Measurements from ENCODE around the gene NEU1. TPM values are rescaled to one million over a fixed set of nuclear protein-coding genes. Genes with fewer than 3 reads are reported as not detected.
"Not testable (repeated sequence)": the region's sequence is repeated elsewhere in the genome, so short reads cannot be mapped to it uniquely, and the experiment has no call there.

The NEU1 gene
- polyA plus RNA-seq, 1 experiment: 39.0 TPM

GRCh38 chr6:31821301-31822035 is 41.2 kb downstream of the NEU1 start:
- Histone ChIP-seq H3K27ac (ENCODE audit: low read depth, low read length) (peak overlapping the region; percentile 91), H3K4me3 (ENCODE audit: low read depth, low read length) (peak overlapping the region; percentile 67), H3K9me3 (ENCODE audit: control insufficient read depth, insufficient read depth, low read length) (no peaks in the 10 kb centered on the region; the same call in 1 of the 2 replicates), H3K27me3 (ENCODE audit: control insufficient read depth, insufficient read depth, low read length) (no peaks in the 10 kb centered on the region)
- CTCF ChIA-PET: interaction anchor here (0.8 kb wide), 1 partner anchor 8 kb away, joined by 6 read pairs; no protein-coding TSS in a partner anchor
- no peak for DNase-seq (ENCODE audit: low read depth, low spot score)
- POLR2A ChIA-PET: interaction anchor here (0.9 to 1.7 kb wide), 3 partner anchors 15 to 55 kb away, joined by 3 to 7 read pairs (median 6); partner anchors contain the start of genes LSM2 and VARS1
- TF ChIP-seq, protein P1, sequence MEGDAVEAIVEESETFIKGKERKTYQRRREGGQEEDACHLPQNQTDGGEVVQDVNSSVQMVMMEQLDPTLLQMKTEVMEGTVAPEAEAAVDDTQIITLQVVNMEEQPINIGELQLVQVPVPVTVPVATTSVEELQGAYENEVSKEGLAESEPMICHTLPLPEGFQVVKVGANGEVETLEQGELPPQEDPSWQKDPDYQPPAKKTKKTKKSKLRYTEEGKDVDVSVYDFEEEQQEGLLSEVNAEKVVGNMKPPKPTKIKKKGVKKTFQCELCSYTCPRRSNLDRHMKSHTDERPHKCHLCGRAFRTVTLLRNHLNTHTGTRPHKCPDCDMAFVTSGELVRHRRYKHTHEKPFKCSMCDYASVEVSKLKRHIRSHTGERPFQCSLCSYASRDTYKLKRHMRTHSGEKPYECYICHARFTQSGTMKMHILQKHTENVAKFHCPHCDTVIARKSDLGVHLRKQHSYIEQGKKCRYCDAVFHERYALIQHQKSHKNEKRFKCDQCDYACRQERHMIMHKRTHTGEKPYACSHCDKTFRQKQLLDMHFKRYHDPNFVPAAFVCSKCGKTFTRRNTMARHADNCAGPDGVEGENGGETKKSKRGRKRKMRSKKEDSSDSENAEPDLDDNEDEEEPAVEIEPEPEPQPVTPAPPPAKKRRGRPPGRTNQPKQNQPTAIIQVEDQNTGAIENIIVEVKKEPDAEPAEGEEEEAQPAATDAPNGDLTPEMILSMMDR (IDR thresholded peaks at IDR 0.05; ENCODE audit: low read depth, low read length): no peak

- H3K9me3 ChIP-seq (ENCODE audit: control insufficient read depth, insufficient read depth, low read length); H3K27ac ChIP-seq (ENCODE audit: low read depth, low read length); POLR2A ChIA-PET; DNase-seq (ENCODE audit: low read depth, low spot score); H3K4me3 ChIP-seq (ENCODE audit: low read depth, low read length); H3K27me3 ChIP-seq (ENCODE audit: control insufficient read depth, insufficient read depth, low read length): not testable (repeated sequence)
- CTCF ChIA-PET: interaction anchor here (0.6 to 0.8 kb wide), 2 partner anchors 9 kb away, joined by 6 to 7 read pairs; no protein-coding TSS in a partner anchor
Measured at GRCh38 chr6:31820399-31820798, 42.2 kb downstream of the NEU1 start.

- Histone ChIP-seq H3K27me3 (ENCODE audit: control insufficient read depth, insufficient read depth, low read length) (no peaks in the 10 kb centered on the region), H3K4me3 (ENCODE audit: low read depth, low read length) (no peak overlapping the region), H3K27ac (ENCODE audit: low read depth, low read length) (no peak overlapping the region), H3K9me3 (ENCODE audit: control insufficient read depth, insufficient read depth, low read length) (no peaks in the 10 kb centered on the region; the same call in 1 of the 2 replicates)
- POLR2A ChIA-PET: no interaction called here
- TF ChIP-seq, protein P1 (IDR thresholded peaks at IDR 0.05; ENCODE audit: low read depth, low read length): no peak
- DNase-seq (ENCODE audit: low read depth, low spot score): no peak
- CTCF ChIA-PET: interaction anchor here (0.6 kb wide), 1 partner anchor 10 kb away, joined by 7 read pairs; no protein-coding TSS in a partner anchor
Measured at GRCh38 chr6:31819871-31820299, 42.7 kb downstream of the NEU1 start.

DNA sequence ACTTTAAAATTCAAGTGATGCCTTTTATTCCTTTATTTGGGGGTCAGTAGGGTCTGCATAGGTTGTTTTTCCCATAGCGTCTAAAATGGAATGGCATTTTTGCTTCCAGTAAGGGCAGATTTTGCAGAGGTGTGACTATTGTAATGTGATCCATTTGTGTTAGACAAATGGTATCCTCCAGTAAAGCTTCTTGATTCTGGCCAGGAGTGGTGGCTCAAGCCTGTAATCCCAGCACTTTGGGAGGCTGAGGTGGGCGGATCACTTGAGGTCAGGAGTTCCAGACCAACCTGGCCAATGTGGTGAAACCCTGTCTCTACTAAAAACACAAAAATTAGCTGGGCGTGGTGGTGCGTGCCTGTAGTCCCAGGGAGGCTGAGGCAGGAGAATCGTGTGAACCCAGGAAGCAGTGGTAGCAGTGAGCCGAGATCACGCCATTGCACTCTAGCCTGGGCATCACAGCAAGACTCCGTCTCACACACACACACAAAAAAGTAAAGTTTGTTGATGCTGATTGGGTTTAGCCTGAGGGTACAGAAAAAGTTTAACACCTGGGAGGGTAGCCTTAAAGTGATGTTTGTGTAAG is 44.6 kb downstream of the NEU1 start:
- POLR2A ChIA-PET: interaction anchor here (0.8 to 1.1 kb wide), 2 partner anchors 9 to 11 kb away, joined by 3 read pairs; partner anchors contain the start of genes HSPA1B and LSM2
- H3K9me3 ChIP-seq (ENCODE audit: control insufficient read depth, insufficient read depth, low read length); CTCF ChIA-PET; H3K27me3 ChIP-seq (ENCODE audit: control insufficient read depth, insufficient read depth, low read length); DNase-seq (ENCODE audit: low read depth, low spot score); H3K27ac ChIP-seq (ENCODE audit: low read depth, low read length): not testable (repeated sequence)
- peak overlapping the region; percentile 57 for H3K4me3 ChIP-seq (ENCODE audit: low read depth, low read length)

GRCh38 chr6:31817133-31817928 is 45.3 kb downstream of the NEU1 start:
- DNase-seq (ENCODE audit: low read depth, low spot score); CTCF ChIA-PET; H3K9me3 ChIP-seq (ENCODE audit: control insufficient read depth, insufficient read depth, low read length); H3K27me3 ChIP-seq (ENCODE audit: control insufficient read depth, insufficient read depth, low read length); H3K27ac ChIP-seq (ENCODE audit: low read depth, low read length): not testable (repeated sequence)
- POLR2A ChIA-PET: interaction anchor here (1.1 kb wide), 1 partner anchor 10 kb away, joined by 3 read pairs; the partner anchor contains the start of gene LSM2
- peak overlapping the region; percentile 57 for H3K4me3 ChIP-seq (ENCODE audit: low read depth, low read length)
